Measurements from ENCODE around the gene CGNL1.

CGNL1 gene, protein sequence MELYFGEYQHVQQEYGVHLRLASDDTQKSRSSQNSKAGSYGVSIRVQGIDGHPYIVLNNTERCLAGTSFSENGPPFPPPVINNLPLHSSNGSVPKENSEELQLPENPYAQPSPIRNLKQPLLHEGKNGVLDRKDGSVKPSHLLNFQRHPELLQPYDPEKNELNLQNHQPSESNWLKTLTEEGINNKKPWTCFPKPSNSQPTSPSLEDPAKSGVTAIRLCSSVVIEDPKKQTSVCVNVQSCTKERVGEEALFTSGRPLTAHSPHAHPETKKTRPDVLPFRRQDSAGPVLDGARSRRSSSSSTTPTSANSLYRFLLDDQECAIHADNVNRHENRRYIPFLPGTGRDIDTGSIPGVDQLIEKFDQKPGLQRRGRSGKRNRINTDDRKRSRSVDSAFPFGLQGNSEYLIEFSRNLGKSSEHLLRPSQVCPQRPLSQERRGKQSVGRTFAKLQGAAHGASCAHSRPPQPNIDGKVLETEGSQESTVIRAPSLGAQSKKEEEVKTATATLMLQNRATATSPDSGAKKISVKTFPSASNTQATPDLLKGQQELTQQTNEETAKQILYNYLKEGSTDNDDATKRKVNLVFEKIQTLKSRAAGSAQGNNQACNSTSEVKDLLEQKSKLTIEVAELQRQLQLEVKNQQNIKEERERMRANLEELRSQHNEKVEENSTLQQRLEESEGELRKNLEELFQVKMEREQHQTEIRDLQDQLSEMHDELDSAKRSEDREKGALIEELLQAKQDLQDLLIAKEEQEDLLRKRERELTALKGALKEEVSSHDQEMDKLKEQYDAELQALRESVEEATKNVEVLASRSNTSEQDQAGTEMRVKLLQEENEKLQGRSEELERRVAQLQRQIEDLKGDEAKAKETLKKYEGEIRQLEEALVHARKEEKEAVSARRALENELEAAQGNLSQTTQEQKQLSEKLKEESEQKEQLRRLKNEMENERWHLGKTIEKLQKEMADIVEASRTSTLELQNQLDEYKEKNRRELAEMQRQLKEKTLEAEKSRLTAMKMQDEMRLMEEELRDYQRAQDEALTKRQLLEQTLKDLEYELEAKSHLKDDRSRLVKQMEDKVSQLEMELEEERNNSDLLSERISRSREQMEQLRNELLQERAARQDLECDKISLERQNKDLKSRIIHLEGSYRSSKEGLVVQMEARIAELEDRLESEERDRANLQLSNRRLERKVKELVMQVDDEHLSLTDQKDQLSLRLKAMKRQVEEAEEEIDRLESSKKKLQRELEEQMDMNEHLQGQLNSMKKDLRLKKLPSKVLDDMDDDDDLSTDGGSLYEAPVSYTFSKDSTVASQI

DNA sequence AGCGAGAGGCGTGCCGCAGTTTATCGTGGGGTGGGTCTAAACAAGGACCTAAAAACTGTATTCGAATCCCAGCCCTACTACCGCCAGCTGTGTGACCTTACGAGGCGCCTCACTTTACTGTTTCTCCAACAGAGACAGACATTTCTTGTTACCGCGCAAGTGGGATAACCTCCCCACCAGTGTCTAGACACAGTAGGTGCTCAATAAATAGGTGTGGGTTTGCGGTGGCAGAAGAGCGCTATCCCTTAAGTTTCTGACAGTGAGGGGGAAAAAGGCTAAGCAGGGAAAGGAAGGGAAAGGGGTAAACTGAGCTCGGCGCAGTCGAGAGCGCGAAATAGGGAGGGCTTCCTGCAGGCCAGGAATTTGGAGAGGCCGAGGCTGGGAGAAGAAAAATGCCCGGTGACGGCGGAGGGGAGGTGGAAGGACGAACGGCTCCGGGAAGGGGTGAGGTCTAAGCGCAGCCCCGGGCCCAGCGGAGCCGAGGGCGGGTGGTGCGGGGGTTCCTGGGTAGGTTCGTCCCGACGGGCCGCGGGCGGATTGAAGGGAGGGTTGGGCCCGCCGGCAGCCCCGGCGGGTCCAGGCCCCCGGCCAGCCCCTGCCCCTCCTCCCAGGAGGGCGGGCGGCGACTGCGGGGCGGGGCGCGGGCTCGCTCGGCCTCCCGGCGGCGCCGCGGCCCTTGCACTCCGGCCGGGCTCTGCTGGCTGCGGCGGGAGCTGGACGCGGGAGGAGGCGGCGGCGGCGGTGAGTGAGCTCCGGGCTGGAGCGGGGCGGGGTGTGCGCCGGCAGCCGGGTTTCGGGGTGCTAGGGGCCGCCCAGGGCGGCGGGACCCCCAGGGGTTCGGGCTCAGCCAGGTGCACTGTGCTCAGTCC, at the start of gene CGNL1:
Gene CGNL1, plus strand, starts transcription at position 679 of the 869 bp plus-strand sequence. CDS start 61,495 bp downstream, outside the sequence.
- DNase-seq (ENCODE audit: low read depth, low spot score) = peak; percentile 64

DNA sequence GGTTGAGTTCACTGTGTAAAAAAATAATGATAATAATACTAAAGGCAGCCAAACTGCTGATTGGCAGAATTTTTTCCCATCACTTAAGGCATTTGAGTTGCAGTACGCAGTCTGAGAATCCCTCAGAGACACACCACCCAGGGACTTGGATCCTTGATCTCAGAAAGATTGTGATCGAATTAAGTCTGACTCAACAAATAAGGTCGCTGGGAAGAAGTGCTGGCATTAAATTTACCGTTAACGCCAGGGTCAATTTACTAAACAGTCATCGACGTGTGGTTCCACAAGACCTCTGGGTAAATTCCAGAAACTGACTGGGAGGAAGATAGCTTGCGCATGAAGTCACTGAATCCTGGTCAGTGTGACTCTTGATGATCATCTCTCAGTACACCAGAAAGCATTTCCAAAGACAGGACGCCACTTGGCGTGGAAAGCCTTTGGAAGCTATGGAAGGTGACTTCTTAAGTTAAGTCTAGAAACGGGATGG, 48.3 kb upstream of the CGNL1 start:
- no peak for DNase-seq (ENCODE audit: low read depth, low spot score)

DNA sequence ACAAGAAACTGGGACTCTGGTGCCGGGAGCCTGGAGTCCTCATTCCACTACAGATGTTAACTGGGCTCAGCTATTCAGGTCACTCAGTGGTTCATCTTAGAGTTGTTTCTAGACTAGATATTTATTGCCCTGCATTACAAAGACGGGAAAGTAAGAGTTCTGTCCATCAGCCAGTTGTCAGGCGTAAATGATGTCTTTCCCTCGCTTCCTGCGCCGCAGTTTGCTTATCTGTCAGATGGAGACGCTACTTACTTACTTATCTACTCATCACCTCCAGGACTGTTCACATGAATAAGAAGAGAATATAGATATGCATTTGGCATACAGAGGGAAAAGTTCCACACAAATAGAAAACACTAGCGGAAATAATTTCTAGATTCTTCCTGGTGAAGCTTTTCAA, 47.8 kb upstream of the CGNL1 start:
- no peak for DNase-seq (ENCODE audit: low read depth, low spot score)

DNA sequence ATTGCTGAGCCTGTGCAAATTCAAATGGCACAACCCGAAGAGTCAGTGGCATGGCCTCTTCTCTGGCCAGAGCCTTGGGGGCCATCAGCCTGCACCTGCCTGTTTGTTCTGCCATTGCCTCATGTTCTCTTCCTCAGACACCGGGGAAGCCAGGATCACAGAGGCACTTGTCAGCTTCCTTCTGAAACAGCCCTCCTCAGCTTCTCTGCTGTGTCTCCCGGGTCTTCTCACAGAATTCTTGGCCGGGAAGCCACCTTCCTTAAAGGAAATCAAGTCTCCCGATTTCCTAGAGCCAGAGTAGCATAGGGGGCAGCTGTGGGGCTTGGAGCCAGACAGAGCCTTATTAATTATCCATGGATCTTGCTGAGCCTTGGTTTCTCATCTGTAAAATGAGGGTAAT, 47.4 kb upstream of the CGNL1 start:
- no peak for DNase-seq (ENCODE audit: low read depth, low spot score)

DNA sequence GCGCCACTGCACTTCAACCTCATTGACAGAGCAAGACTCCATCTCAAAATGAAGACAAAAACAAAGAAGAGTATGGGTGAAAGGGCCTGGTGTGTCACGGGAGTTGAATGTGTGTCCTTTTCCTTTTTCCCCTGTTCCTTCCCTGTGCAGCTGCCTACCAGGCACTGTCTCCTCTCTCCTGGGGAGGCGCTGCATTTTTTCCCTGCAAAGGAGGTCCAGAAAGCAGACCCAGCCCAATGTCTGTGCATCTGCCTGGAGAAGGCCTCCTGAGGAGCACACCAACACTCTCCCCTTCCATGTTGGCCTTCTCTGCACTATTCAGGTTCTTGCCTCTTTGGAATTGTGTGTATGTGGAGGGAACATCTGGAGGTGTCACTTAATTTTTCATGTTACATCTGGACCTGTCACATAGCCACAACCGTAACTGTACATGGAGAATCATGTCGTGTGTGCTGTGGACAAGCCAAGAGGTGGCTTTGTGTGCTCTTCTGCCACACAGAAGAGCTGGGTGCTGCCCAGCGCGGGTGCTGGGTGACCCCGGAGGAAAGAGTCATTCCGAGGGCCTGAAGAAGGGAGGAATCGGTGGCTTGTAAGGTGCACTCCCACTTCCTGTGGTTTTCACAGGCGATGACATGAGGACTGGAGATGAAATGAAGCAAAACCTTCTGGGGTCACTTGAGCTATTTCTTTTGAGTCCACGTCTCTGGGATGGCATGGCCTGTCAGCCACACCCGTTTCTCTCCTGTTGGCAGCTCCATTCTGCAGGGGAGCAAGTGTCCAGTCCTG, 46.5 kb upstream of the CGNL1 start:
- no peak for DNase-seq (ENCODE audit: low read depth, low spot score)

DNA sequence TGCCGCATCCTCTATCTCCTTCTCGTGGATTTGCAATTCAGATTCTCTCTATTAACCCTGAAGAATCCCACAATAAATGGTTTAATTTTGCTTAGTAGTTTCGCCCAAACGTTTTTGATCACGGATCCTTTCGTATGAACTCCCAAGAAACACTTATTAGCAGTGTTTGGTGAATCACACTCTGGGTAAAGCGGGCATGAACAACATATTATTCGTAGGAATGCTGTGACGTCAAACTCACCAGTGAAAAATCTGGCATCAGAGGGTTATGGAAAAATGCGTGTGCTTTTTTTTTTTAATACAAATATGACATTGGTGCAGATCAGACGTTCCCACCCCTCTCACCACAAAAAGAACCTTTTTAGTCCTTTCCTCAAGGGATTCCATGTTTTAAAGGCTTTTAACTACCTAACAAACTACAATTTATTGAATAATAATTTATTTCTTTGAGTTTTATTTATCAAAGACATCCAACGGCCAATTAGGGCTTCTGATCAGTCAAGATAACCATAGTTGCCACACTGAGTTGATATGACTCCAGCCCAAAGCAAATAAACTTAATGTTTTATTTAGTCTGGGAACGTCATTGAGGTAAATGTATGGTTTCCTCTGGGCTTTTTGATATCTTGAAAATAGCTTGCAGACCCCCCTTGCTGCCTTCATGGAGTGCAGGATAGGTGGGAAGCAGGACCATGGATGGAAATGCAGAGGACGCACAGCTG, 45.5 kb upstream of the CGNL1 start:
- DNase-seq (ENCODE audit: low read depth, low spot score) = no peak

DNA sequence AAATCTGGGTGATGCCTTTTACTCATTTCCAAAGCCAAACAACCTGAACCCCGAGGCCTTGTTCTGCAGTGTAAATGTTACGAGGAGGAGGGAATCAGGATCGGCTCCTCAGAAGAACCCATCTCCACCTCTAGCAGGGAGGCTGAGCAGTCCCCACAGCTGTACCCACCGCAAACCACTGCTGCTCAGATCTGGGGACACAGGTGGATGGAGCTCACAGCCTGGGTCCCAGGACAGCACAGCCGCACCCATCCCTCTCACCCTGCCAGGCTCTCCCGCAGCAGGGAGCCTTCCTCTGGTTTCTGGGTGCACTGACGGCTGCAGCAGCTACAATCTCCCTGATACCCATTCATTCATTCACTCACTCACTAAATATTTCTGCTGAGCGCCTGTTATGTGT, 44.0 kb upstream of the CGNL1 start:
- no peak for DNase-seq (ENCODE audit: low read depth, low spot score)

DNA sequence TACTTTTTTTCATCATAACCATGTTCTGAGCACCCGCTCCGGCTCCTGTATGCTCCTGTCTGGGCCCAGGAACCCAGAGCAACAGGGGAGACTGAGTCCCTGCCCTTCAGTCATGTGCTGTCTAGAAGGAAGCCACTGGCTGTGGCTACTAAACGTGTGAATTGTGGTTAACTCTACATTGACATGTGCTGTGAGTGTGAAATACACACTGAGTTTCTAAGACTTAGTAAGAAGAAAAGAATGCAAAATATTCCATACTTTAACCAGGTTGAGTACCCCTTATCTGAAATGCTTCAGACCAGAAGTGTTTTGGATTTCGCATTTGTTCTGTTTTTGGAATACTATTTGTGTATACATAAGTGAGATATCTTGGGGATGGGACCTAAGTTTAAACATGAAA, 42.8 kb upstream of the CGNL1 start:
- no peak for DNase-seq (ENCODE audit: low read depth, low spot score)

DNA sequence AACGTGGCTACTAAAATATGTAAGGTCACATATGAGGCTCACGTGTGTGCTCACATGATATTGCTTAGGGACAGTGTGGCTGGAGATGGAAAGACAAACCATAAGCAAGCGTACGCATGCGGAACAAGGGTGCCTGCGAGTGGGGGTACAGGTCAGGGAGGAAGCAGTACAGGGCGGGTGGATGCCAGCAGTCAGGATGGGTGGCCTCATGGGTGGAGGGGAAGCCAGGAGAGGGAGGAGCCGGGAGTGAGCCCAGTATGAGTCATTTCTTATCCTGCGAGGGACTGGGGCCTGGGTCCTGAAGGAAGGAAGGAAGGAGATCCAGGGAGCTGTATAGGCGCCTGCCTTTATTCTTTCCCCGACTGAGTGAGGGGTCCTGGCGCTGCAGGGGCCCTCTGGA, 42.0 kb upstream of the CGNL1 start:
- peak; percentile 53 for DNase-seq (ENCODE audit: low read depth, low spot score)

DNA sequence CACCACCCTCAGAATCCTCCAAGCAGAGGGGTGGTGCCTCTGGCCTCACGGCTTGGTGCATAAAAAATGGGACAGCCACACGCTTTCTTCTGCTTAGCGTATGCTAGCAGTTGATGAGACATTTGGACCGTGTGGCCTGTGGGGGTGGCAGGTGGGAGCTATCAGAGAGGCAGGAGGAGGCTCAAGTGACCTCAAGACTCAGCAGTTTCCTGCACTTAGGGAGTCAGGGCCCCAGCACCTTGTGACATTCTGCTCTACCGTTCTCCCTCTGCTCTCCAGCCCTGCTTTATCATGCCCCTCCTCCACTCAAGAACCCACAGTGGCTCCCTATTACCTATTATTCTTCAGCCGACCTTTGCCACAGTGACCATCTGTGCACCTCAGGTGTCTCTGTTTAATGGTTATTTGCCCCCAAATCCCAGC, 41.0 kb upstream of the CGNL1 start:
- no peak for DNase-seq (ENCODE audit: low read depth, low spot score)

DNA sequence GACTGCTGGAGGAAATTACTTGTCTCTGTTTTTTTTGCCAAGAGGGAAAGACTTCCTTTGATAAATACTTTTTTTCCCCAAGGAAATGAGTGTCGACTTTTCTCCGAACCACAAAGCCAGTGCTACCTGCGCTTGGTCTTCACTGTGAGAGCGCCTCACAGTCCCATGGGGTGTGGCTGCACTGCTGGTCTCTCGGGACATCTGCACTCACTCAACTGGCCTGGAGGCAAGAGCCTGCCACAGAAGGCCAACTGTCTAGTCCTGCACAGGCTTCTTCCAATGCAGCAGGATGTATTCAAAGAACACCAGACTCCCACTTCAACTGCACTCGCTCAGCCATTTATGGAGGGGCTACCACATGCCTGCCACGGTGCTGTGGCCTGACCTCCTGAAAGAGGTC, 40.6 kb upstream of the CGNL1 start:
- no peak for DNase-seq (ENCODE audit: low read depth, low spot score)

DNA sequence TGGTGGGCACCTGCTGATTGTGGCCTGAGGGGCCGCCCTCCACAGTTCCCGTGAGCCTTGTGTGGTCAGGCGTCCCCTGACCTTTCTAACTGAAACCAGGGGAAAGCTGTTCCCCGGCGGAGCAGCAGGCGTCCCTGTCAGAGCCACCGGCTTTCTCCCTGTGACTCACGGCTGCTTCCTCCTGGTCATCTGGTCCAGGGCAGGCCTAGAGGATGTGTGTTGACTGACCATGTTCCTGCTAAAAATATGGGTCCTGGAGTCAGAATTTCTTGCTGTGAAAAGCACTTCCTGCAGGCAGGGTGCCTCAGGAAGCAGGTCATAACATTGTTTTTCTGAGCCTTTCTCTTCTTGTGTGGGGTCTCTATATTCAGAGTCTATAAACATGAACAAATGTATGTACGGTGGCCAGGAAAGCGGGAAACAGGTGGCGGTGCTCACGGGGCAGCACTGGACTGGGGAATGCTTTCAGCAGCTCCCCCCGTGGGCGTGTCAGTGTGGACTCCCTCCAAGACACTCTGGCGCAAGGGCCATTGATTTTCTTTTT, 38.4 kb upstream of the CGNL1 start:
- DNase-seq (ENCODE audit: low read depth, low spot score) = no peak

DNA sequence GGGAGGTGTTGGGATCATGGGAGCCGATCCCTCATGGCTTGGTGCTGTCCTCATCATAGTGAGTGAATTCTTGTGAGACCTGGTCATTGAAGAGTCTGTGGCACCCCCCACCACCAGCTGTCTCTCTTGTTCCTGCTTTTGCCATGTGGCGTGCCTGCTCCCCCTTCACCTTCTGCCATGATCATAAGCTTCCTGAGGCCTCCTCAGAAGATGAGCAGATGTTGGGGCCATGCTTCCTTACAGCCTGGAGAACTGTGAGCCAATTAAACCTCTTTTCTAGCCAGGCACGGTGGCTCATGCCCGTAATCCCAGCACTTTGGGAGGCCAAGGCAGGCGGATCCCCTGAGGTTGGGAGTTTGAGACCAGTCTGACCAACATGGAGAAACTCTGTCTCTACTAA, 37.0 kb upstream of the CGNL1 start:
- DNase-seq (ENCODE audit: low read depth, low spot score) = no peak

DNA sequence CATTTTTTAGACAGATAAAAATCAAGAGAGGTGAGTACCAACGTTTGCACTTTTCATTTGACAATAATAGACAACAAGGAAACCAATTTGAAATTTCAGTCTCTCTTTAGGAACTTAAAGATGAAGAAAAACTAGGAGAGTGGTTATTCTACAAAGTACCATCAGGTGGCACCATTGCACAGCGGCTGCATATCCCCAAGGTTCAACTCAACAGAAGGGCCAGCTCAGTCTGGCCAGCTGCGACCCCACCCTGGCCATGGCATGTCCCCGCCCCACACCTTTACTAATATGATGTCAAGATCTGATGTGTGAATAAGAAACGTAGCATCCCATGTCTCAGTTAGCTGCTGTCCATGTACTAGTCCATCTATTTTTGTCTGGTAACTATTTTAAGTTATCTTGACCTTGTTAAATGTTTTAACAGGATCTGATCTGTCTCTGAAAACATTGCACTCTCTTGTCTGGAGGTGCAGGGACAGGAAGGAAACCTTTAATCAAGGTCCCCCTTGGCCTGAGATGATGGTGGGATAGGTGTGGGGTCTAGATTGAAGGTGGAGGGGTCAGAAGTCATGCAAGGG, 35.5 kb upstream of the CGNL1 start:
- no peak for DNase-seq (ENCODE audit: low read depth, low spot score)

DNA sequence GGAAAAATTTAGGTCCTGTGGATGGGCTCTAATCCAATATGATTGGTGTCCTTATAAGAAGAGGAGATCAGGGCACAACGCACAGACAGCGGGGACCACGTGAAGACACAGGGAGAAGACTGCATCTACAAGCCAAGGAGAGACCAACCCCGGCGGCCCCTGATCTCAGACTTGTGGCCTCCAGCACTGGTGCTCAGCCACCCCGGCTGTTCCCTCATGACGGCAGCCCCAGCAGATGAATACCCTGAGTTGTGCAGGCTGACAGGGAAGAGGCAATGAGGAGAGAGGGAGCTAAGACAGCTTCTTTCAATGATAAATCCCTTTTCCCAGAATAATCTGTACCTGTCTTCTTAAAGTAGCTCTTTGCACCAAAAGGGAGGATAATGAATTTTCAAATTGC, 33.3 kb upstream of the CGNL1 start:
- no peak for DNase-seq (ENCODE audit: low read depth, low spot score)

DNA sequence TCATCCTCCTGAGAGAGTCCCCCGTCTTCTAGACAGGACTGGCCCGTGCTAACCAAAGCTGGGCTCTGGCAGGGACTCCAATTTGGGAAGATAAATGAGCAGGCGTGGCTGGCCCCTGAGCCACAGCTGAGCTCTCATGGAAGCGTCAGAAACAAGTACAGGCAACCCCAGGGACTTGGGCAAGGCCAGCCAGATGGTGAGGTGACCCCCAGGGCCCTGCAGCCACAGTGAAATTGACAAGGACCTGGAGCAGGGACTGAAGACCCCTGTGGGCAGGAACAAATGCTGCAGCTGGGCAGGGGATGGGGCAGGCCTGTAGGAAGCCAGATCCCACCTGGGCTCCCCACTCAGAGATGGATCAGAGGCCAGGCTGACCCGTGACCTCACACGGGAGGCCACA, 32.8 kb upstream of the CGNL1 start:
- DNase-seq (ENCODE audit: low read depth, low spot score) = no peak

DNA sequence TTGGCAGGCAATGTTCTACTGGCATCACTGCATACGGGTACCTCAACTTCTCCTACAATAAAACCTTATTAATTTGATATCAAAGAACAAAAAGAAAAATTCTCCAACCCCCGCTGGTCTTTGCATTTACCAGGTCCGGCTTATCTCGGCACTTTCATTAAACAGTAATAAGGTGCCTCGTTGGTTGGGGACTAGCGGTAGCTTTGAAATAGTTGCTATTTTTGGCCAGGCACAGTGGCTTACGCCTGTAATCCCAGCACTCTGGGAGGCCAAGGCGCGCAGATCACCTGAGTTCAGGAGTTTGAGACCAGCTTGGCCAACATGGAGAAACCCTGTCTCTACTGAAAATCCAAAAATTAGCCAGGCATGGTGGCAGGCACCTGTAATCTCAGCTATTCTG, 32.0 kb upstream of the CGNL1 start:
- no peak for DNase-seq (ENCODE audit: low read depth, low spot score)

DNA sequence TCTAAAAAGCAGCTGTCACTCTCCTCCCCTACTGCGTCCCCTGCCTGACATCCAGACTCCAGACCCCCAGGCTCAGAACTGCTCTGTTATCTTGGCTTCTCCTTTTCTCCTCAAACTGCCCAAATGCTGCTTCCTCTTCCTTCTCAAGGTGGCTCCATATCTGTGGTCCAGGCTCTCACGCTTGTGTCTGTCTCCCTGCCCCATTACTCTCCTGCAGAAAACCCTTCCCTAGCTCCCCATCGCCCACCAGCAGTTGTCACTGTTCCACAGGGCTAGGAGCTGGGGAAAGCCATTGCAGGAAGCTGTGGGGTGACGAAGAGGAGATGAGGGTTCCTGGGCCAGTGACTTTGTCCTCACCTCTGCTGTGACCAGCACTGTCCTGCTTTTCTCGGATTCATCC, 30.7 kb upstream of the CGNL1 start:
- DNase-seq (ENCODE audit: low read depth, low spot score) = peak; percentile 79

DNA sequence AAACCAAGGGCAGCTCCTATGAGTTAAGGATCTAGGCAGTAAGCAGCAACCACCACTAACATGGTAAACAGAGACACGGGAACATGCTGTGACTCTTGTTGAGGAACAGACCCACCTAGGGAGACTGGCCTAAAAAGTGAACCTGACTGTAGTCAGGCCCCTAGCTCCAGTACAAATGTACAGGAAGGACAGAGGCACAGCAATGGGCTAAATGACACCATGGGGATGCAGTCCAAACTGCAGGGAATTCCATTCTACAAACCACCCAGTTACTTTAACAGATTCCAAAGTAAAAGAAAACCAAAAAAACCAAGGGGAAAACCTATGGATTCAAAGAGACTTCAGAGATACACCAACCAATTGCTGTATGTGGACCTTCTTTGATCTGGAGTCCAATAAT, 28.2 kb upstream of the CGNL1 start:
- no peak for DNase-seq (ENCODE audit: low read depth, low spot score)

All from ELF-1 (cell line).